HepG2 (cell line): ENCODE results near the gene DNAJC2. TPM values are rescaled to one million over a fixed set of nuclear protein-coding genes. Genes with fewer than 3 reads are reported as not detected.

Experiments
- ATF2 ChIP-seq: sonication (generic); formaldehyde crosslinking; IDR thresholded peaks from 2 replicates; pipeline ENCODE4 v1.4.0; 2020; ENCODE audit warnings: missing genetic modification reagents
- ELF4 ChIP-seq: sonication (generic); formaldehyde crosslinking; IDR thresholded peaks from 2 replicates; pipeline ENCODE4 v1.5.0; 2020; ENCODE audit warnings: missing genetic modification reagents, mild to moderate bottlenecking, moderate library complexity, borderline replicate concordance
- PRDM10 ChIP-seq: sonication (generic); formaldehyde crosslinking; IDR thresholded peaks from 2 replicates; pipeline ENCODE4 v1.4.0; 2020; ENCODE audit warnings: low read depth, missing genetic modification reagents
- ZBTB10 ChIP-seq: sonication (generic); formaldehyde crosslinking; IDR thresholded peaks from 2 replicates; pipeline ENCODE4 v1.4.0; 2020; ENCODE audit warnings: missing genetic modification reagents, borderline replicate concordance
- ZNF30 ChIP-seq: sonication (generic); formaldehyde crosslinking; IDR thresholded peaks from 2 replicates; pipeline ENCODE4 v1.5.0; 2020; ENCODE audit warnings: mild to moderate bottlenecking, missing genetic modification reagents
- ZNF484 ChIP-seq: sonication (generic); formaldehyde crosslinking; IDR thresholded peaks from 2 replicates; pipeline ENCODE4 v1.5.1; 2020; ENCODE audit warnings: mild to moderate bottlenecking, low read depth, missing genetic modification reagents, borderline replicate concordance
- ZNF891 ChIP-seq: sonication (generic); formaldehyde crosslinking; IDR thresholded peaks from 2 replicates; pipeline ENCODE4 v1.5.0; 2020; ENCODE audit warnings: mild to moderate bottlenecking, missing genetic modification reagents
- polyA plus RNA-seq, 8 experiments: library from polyadenylated mRNA; depleted of rRNA in 3 of 8; stranded (reverse) in 7 of 8; unstranded in 1 of 8; fragments of >200 nt; fragmentation: Illumina TruSeq in 4 of 8; extraction: Trizol in 4 of 8; gene quantifications; 2 replicates each; pipeline versions ENCODE4 v1.2.1 to v1.2.3, GENCODE V29; 2011 to 2016; ENCODE audit warnings: low read depth in 4 of 8, missing spikeins in 1 of 8, mixed read lengths in 1 of 8; ENCODE audit not compliant: insufficient read depth in 1 of 8
- total RNA-seq, 5 experiments: library from RNA; depleted of rRNA; stranded (reverse); fragments of >200 nt; fragmentation: Illumina TruSeq; extraction: Trizol; gene quantifications; 2 replicates each; pipeline ENCODE4 v1.2.3, GENCODE V29; 2016; ENCODE audit warnings: low read depth in 1 of 5

Gene DNAJC2
- total and polyA plus RNA-seq, 2 of the 13 experiments (the other 11 are each of a cell fraction or from before 2014, with no cell fraction given), result 19.6 to 42.0 TPM

- TF ChIP-seq ZBTB10 (CRISPR knock-in tag) (no peak), ELF4 (CRISPR knock-in tag) (peak; percentile 81), ZNF30 (CRISPR knock-in tag) (no peak), PRDM10 (CRISPR knock-in tag) (peak; percentile 66), ZNF891 (peak; percentile 82; the same call in 1 of the 2 replicates), ATF2 (peak; percentile 57; the same call in 1 of the 2 replicates), ZNF484 (CRISPR knock-in tag) (no peak)
These were observed 3.1 kb upstream of the DNAJC2 start, which contains the start of gene PSMC2 (continued) for GRCh38 chr7:103347507-103348267.
